Activated CD8-positive, alpha-beta memory T cell treated with anti-CD3 and anti-CD28 coated beads, Interleukin-2, amount 50 U/mL, for 24 hours (primary cell): ENCODE data around the gene SLC25A12.
"Not testable (repeated sequence)": the region's sequence is repeated elsewhere in the genome, so short reads cannot be mapped to it uniquely, and the experiment has no call there.

Experiments used
- DNase-seq: peaks from one replicate; pipeline ENCODE4 v3.0.0-alpha.2; 2020; ENCODE audit errors: extremely low read depth

Gene SLC25A12

DNA sequence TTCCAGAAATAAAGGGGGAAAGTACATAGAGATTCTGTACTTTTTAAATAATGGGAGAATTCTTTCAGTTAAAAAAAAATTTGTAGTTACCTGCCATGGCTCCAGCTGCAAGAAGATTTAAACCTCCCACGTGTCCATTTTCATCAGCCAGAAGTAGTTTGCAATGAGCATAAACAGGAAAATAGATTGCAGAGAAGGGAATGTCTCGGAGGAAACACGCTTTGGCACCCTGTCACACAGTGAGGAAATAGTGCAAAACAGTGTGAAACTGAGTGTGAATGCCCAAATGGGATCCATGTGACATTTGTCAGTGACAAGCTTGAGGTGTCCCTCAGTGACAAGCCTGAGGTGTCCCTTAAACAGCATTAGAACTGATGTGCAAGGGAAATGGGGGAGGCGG lies 102.7 kb downstream of the SLC25A12 start:
- no peak for DNase-seq

- no peak for DNase-seq
Measured at GRCh38 chr2:171789956-171790355, 104.1 kb downstream of the SLC25A12 start.

GRCh38 chr2:171788316-171788993 lies 105.6 kb downstream of the SLC25A12 start:
- no peak for DNase-seq

- DNase-seq: no peak
Measured at GRCh38 chr2:171787333-171788072, 106.5 kb downstream of the SLC25A12 start.

DNA sequence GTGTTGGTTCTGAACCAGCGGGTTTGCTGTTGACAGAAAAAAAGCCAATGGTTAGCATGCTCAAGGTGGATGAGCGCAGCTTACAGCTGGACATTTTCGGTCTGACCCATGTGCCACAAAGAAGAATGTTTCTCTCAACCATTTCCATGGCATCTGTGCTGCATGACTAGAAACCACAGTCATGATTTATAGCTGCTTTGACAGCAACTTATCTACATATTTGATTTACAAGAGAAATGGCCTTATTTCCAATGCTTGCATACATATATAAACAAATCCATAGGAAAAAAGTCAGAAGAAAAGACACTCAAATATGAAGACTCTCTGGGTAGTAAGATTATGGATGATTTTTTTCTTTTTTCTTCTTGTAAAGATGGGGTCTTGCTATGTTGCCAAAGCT lies 108.6 kb downstream of the SLC25A12 start:
- DNase-seq: no peak

GRCh38 chr2:171778515-171778914 lies 115.5 kb downstream of the SLC25A12 start:
- DNase-seq: no peak

GRCh38 chr2:171774581-171774980 lies 119.5 kb downstream of the SLC25A12 start:
- not testable (repeated sequence) for DNase-seq

GRCh38 chr2:171772373-171772772 lies 121.7 kb downstream of the SLC25A12 start:
- no peak for DNase-seq

DNA sequence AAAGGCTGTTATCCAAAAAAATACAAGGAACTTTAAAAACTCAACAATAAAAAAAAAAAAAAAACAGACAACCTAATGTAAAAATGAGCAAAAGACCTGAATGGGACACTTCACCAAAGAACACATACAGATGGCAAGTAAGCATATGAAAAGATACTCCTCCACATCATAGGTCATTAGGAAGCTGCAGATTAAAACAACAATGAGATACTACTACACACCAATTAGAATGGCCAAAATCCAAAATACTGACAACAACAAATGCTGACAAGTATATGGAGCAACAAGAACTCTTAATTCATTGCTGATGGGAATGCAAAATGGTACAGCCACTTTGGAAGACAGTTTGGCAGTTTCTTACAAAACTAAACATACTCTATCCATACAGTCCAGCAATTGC lies 122.6 kb downstream of the SLC25A12 start:
- DNase-seq: no peak

DNA sequence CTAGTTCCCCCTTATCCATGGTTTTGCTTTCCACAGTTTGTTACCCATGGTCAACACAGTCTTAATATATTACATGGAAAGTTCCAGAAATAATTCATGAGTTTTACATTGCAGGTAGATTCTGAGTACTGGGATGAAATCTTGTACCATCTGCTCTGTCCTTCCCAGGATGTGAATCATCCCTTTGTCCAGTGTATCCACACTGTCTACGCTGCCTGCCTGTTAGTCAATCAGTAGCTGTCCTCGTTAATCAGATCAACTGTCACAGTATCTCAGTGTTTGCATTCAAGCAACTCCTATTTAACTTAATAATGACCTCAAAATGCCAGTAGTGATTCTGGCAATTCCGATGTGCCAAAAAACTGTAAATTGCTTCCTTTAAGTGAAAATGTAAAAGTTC lies 130.4 kb downstream of the SLC25A12 start:
- DNase-seq: no peak

- no peak for DNase-seq
Measured at GRCh38 chr2:171762879-171763573, 131.0 kb downstream of the SLC25A12 start.

- not testable (repeated sequence) for DNase-seq
Measured at GRCh38 chr2:171761176-171761575, 132.9 kb downstream of the SLC25A12 start.

DNA sequence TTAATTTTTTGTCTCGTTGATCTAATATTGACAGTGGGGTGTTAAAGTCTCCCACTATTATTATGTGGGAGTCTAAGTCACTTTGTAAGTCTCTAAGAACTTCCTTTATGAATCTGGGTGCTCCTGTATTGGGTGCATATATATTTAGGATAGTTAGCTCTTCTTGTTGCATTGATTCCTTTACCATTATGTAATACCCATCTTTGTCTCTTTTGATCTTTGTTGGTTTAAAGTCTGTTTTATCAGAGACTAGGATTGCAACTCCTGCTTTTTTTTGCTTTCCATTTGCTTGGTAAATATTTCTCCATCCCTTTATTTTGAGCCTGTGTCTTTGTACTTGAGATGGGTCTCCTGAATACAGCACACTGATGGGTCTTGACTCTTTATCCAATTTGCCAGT lies 135.3 kb downstream of the SLC25A12 start:
- not testable (repeated sequence) for DNase-seq

DNA sequence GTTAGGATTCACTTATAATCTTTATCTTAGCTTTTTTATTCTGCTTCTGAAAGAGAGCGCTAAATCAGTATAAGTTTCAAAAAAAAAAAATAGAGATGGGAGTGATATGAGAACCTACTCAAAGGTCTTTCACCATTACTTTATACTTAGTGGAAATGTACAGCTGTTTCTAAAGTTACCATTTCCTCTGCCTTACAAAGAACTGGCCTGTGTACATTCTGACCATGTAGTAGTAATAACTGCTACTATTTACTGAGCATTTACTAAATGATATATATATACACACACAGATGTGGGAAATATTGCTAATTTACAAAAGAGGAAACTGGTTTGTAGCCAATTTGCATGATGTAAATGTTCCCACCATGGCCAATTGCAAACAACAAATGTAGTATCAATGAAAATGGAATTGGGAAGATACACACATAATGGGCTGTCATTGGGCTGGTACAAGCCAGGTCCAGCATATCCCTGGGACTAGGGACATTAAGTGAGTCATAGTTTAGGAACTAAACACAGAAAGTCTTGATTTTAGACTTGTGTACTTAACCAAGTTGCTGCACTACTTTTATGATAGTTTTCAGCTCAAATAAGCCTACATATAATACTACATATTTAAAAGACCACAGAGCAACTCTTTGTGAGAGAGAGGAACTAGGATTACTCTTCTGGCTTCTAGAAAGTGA lies 139.6 kb downstream of the SLC25A12 start:
- DNase-seq: no peak

DNA sequence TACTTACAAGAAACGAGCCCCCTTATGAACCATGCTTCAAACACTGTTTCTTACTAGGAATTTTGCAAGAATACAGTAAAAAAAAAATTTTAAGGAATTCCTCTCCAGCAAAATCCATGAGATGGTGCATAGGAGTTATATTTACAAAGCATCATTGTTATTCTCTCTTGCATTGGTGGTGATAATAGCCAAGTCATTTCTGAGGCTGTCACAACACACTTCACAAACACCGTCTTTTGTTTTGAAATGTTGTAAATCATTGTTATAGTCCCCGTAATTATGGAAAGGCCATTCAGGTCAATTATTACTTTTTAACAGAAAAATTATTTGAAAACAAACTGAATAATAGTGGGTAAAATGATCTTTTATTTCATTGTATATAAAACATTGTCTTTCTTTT lies 146.7 kb downstream of the SLC25A12 start:
- no peak for DNase-seq

GRCh38 chr2:171745806-171746205 lies 148.2 kb downstream of the SLC25A12 start:
- DNase-seq: no peak

DNA sequence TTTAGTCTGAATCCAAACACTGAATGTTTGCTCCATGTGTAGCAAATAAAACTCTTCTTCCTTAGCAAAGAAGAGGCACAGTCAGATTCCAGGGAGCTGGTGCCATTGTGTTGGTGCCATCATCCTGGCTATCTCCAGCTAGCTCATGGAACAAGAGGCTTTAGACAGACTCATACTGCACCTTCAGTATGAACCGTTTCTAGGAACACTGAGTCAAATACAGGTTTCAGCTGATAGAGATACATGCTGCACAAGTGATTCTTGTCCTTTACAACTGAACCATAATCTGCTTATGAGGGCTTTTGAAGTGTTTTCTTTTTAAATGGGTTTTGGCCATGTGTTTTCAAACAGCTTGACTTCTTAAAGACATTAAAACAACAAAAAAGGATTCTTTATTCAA lies 148.9 kb downstream of the SLC25A12 start:
- no peak for DNase-seq

DNA sequence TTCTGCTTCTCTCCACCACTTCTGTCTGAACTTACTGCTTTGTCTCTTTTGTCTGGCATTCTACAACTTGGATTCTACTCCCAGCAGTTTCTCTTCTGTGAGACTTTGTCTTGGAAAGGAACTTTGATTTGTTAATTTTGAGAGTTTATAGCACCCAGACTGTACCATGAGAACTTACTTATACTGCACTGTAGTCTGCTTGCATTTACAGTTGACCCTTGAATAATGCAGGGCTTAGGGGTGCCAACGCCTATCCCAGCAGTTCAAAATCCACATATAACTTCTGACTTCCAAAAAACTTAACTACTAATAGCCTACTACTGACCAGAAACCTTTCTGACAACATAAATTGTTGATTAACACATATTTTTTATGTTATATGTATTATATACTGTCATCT lies 151.3 kb downstream of the SLC25A12 start:
- DNase-seq: no peak

DNA sequence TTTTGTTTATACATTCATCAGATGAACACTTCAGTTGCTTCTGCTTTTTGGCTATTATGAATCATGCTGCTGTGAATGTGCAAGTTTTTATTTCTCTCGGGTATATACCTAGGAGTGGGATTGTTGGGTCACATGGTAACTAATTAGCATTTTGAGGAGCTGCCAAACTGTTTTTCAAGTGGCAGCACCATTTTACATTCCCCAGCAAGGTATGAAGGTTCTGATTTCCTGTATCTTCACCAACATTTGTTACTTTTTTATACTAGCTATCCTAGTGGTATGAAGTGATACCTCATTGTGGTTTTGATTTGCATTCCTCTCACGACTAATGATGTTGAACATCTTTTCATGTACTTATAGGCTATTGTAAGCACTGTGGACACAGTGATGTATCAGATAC lies 152.9 kb downstream of the SLC25A12 start:
- DNase-seq: no peak

DNA sequence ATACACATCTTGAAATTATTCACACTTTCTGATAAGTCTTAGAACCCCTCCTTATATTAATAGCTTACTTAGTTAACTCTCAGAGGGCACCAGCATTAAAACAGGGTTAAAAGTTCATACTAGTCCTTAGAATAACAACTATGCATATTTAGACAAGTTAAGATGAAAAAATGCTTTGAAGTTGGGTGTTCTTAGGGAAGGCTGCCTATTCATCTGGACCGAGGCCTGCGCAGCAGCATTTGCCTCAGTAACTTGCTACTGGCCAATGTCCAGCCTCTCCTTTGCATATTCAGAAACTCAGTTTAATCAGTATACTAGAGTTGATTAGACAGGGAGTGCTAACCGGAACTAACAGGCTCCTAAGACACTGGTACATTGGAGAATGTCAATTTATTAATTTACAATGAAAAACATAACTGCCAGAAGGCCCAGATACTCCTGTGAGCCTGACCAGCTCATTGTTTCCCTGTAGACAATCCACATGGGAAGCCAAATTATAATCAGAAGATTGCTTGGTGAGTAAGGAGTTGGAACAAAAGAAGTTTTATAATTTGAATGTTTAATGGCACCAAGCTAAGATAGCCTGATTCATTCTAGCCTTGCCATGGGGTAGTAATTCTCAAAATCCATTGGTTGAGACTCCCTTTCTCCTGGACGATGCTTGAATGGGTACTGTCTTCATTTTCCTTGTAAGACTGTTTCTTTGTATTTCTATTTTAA lies 157.9 kb downstream of the SLC25A12 start:
- no peak for DNase-seq
